CD14-positive monocyte (primary cell): ENCODE results near the gene WLS. TPM values are rescaled to one million over a fixed set of nuclear protein-coding genes. Genes with fewer than 3 reads are reported as not detected.

Source experiments
- DNase-seq, 3 donors: peaks; one replicate each; pipeline ENCODE4 v3.0.0-alpha.2; 2011 to 2022
- H2AFZ ChIP-seq: 2 replicates; pipeline ENCODE4 v1.6.0; 2012; ENCODE audit warnings: mild to moderate bottlenecking, low read depth, low read length, inconsistent platforms; ENCODE audit not compliant: insufficient read depth, poor library complexity, severe bottlenecking
- H3K27ac ChIP-seq, 2 donors: 1 replicate in 1 of 2; 2 replicates in 1 of 2; pipeline ENCODE4 v1.5.1; 2012 to 2013; ENCODE audit warnings: low read length in 2 of 2, control low read depth in 1 of 2, inconsistent platforms in 1 of 2, low read depth in 1 of 2, mild to moderate bottlenecking in 1 of 2
- H3K27me3 ChIP-seq, 2 donors: one replicate each; pipeline versions ENCODE4 v1.6.0 to v1.6.1; 2011 to 2013; ENCODE audit warnings: low read length in 2 of 2; ENCODE audit not compliant: control insufficient read depth in 2 of 2, insufficient read depth in 2 of 2
- H3K36me3 ChIP-seq, 2 donors: replicated peaks in 1 of 2; 1 replicate in 1 of 2; 2 replicates in 1 of 2; pipeline versions ENCODE4 v1.5.1 to v1.6.1; 2012 to 2013; ENCODE audit warnings: low read length in 2 of 2, control low read depth in 1 of 2, inconsistent platforms in 1 of 2, mild to moderate bottlenecking in 1 of 2; ENCODE audit not compliant: insufficient read depth in 2 of 2, control insufficient read depth in 1 of 2
- H3K4me1 ChIP-seq, 2 donors: 1 replicate in 1 of 2; 2 replicates in 1 of 2; pipeline versions ENCODE4 v1.5.1 to v1.6.1; 2012 to 2013; ENCODE audit warnings: low read length in 2 of 2, control low read depth in 1 of 2, inconsistent platforms in 1 of 2, mild to moderate bottlenecking in 1 of 2, moderate library complexity in 1 of 2; ENCODE audit not compliant: insufficient read depth in 2 of 2, control insufficient read depth in 1 of 2
- H3K4me2 ChIP-seq: replicated peaks from 2 replicates; pipeline ENCODE3; 2012; ENCODE audit warnings: low read length, moderate library complexity, mild to moderate bottlenecking; ENCODE audit not compliant: poor library complexity, severe bottlenecking; ENCODE audit errors: extremely low read depth
- H3K4me3 ChIP-seq, 3 experiments: fragments of 200-600 bp in 1 of 3; sonication (generic) in 1 of 3; replicated peaks in 1 of 3; 1 replicate in 2 of 3; 2 replicates in 1 of 3; pipeline ENCODE4 v1.5.1; 2011 to 2013; ENCODE audit warnings: low read length in 3 of 3, mild to moderate bottlenecking in 3 of 3, control low read depth in 2 of 3, low read depth in 2 of 3, inconsistent platforms in 1 of 3, moderate library complexity in 1 of 3
- H3K79me2 ChIP-seq: 2 replicates; pipeline ENCODE4 v1.6.0; 2012; ENCODE audit warnings: mild to moderate bottlenecking, control low read depth, inconsistent platforms, low read length, moderate library complexity; ENCODE audit not compliant: insufficient read depth
- H3K9ac ChIP-seq: 2 replicates; pipeline ENCODE4 v1.6.0; 2017; ENCODE audit warnings: low read length, mild to moderate bottlenecking; ENCODE audit not compliant: insufficient read depth, poor library complexity, severe bottlenecking
- H3K9me3 ChIP-seq, 2 donors: replicated peaks in 1 of 2; 1 replicate in 1 of 2; 2 replicates in 1 of 2; pipeline versions ENCODE4 v1.5.1 to v1.6.1; 2012 to 2013; ENCODE audit warnings: low read length in 2 of 2, control low read depth in 1 of 2; ENCODE audit not compliant: control insufficient read depth in 1 of 2, insufficient read depth in 1 of 2
- H4K20me1 ChIP-seq: 2 replicates; pipeline ENCODE4 v1.6.0; 2012; ENCODE audit warnings: mild to moderate bottlenecking, low read length, control low read depth, moderate library complexity; ENCODE audit not compliant: insufficient read depth
- H3K27ac Mint-ChIP-seq, 7 donors: one replicate each; pipeline ENCODE4 v1.8.0; 2020; ENCODE audit warnings: mild to moderate bottlenecking in 7 of 7, mixed read lengths in 7 of 7, moderate library complexity in 6 of 7, inconsistent platforms in 2 of 7
- H3K27me3 Mint-ChIP-seq, 3 donors: one replicate each; pipeline ENCODE4 v1.8.0; 2021 to 2022; ENCODE audit warnings: low read depth in 3 of 3, mild to moderate bottlenecking in 3 of 3, mixed read lengths in 3 of 3, moderate library complexity in 3 of 3, inconsistent platforms in 1 of 3
- H3K36me3 Mint-ChIP-seq, 2 donors: one replicate each; pipeline ENCODE4 v1.8.0; 2020; ENCODE audit warnings: mixed read lengths in 2 of 2, inconsistent platforms in 1 of 2, mild to moderate bottlenecking in 1 of 2
- H3K4me1 Mint-ChIP-seq: one replicate; pipeline ENCODE4 v1.8.0; 2020; ENCODE audit warnings: mild to moderate bottlenecking, mixed read lengths
- H3K4me3 Mint-ChIP-seq, 2 donors: one replicate each; pipeline ENCODE4 v1.8.0; 2020; ENCODE audit warnings: mild to moderate bottlenecking in 2 of 2, mixed read lengths in 2 of 2, moderate library complexity in 1 of 2
- H3K9me3 Mint-ChIP-seq, 7 donors: one replicate each; pipeline ENCODE4 v1.8.0; 2020 to 2022; ENCODE audit warnings: mixed read lengths in 7 of 7, mild to moderate bottlenecking in 6 of 7, moderate library complexity in 6 of 7, inconsistent platforms in 2 of 7
- WGBS: methylation state at CpG from one replicate; pipeline ENCODE4 v1.1.5; 2013; ENCODE audit warnings: missing lambda C conversion rate; ENCODE audit not compliant: insufficient coverage; 5-methylcytosine and 5-hydroxymethylcytosine counted together
- intact Hi-C, 2 donors: fragments of 100-400 bp; cut with micrococcal nuclease; formaldehyde crosslinking; loops; one replicate each; pipeline versions ENCODE4 v1.15.0 to v1.15.1; 2023
- polyA plus RNA-seq, 3 donors: library from polyadenylated mRNA; depleted of rRNA in 1 of 3; unstranded in 2 of 3; stranded (reverse) in 1 of 3; fragments of 300-500 nt in 2 of 3; fragments of >200 nt in 1 of 3; fragmentation: Illumina TruSeq in 2 of 3; gene quantifications; 1 replicate in 2 of 3; 2 replicates in 1 of 3; pipeline ENCODE4 v1.2.3, GENCODE V29; 2012 to 2021
- TF ChIP-seq, protein P1 (sequence below): fragments of 200-600 bp; IDR thresholded peaks from one replicate; pipeline ENCODE4 v1.8.0; 2022; ENCODE audit warnings: antibody characterized with exemption, mild to moderate bottlenecking

The WLS gene
- polyA plus RNA-seq, 3 donors: 29.8 to 46.3 (median 34.6) TPM

GRCh38 chr1:68206848-68207689, 25.3 kb downstream of the WLS start:
- Histone ChIP-seq H3K27me3 (no peaks in the 10 kb centered on the region), H3K4me1 (peaks cover 19 to 23% of the 10 kb centered on the region in 2 donors), H3K4me3 (no peak overlapping the region), H3K36me3 (no peaks in the 10 kb centered on the region), H2AFZ (no peak overlapping the region), H3K9ac (no peak overlapping the region), H3K79me2 (peaks cover 8% of the 10 kb centered on the region), H3K9me3 (no peaks in the 10 kb centered on the region), H3K4me2 (no peak overlapping the region), H4K20me1 (peaks cover 28% of the 10 kb centered on the region), H3K27ac (no peak overlapping the region)
- no peak overlapping the region for H3K4me3 Mint-ChIP-seq
- no peak for DNase-seq
- intact Hi-C loops: no loop called here
- H3K27ac Mint-ChIP-seq: no peak overlapping the region
- WGBS: no CpG with 5 or more reads among the region's 3 CpGs
- peaks cover 0 to 4% (median 0%) of the 10 kb centered on the region in 7 donors for H3K9me3 Mint-ChIP-seq
- peaks cover 37% of the 10 kb centered on the region for H3K4me1 Mint-ChIP-seq
- H3K36me3 Mint-ChIP-seq: peaks cover 14 to 17% of the 10 kb centered on the region in 2 donors
- peaks cover 3 to 9% (median 5%) of the 10 kb centered on the region in 3 donors for H3K27me3 Mint-ChIP-seq
- TF ChIP-seq, protein P1, sequence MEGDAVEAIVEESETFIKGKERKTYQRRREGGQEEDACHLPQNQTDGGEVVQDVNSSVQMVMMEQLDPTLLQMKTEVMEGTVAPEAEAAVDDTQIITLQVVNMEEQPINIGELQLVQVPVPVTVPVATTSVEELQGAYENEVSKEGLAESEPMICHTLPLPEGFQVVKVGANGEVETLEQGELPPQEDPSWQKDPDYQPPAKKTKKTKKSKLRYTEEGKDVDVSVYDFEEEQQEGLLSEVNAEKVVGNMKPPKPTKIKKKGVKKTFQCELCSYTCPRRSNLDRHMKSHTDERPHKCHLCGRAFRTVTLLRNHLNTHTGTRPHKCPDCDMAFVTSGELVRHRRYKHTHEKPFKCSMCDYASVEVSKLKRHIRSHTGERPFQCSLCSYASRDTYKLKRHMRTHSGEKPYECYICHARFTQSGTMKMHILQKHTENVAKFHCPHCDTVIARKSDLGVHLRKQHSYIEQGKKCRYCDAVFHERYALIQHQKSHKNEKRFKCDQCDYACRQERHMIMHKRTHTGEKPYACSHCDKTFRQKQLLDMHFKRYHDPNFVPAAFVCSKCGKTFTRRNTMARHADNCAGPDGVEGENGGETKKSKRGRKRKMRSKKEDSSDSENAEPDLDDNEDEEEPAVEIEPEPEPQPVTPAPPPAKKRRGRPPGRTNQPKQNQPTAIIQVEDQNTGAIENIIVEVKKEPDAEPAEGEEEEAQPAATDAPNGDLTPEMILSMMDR: no peak

GRCh38 chr1:68205794-68206358, 26.4 kb downstream of the WLS start:
- peaks cover 26% of the 10 kb centered on the region for H4K20me1 ChIP-seq
- H3K36me3 ChIP-seq: no peaks in the 10 kb centered on the region
- no peak overlapping the region for H3K9ac ChIP-seq
- peaks cover 32% of the 10 kb centered on the region for H3K4me1 Mint-ChIP-seq
- H2AFZ ChIP-seq: no peak overlapping the region
- no peak overlapping the region for H3K4me3 ChIP-seq
- no peak overlapping the region for H3K27ac ChIP-seq
- peaks cover 19 to 23% of the 10 kb centered on the region in 2 donors for H3K4me1 ChIP-seq
- H3K36me3 Mint-ChIP-seq: peaks cover 14 to 16% of the 10 kb centered on the region in 2 donors
- H3K79me2 ChIP-seq: peaks cover 2% of the 10 kb centered on the region
- peaks cover 0 to 4% (median 0%) of the 10 kb centered on the region in 7 donors for H3K9me3 Mint-ChIP-seq
- H3K4me3 Mint-ChIP-seq: no peak overlapping the region
- intact Hi-C loops: no loop called here
- 100% methylated on average over 2 of the region's 3 CpGs for WGBS
- H3K4me2 ChIP-seq: no peak overlapping the region
- no peak for DNase-seq
- no peaks in the 10 kb centered on the region for H3K27me3 ChIP-seq
- H3K27ac Mint-ChIP-seq: no peak overlapping the region
- H3K27me3 Mint-ChIP-seq: peaks cover 1 to 4% (median 3%) of the 10 kb centered on the region in 3 donors
- no peaks in the 10 kb centered on the region for H3K9me3 ChIP-seq
- TF ChIP-seq, protein P1: no peak
